Left lung (tissue), 10 donors: Measurements from ENCODE around the gene PCDHB3. TPM values are rescaled to one million over a fixed set of nuclear protein-coding genes. Genes with fewer than 3 reads are reported as not detected.
A peak's percentile ranks its signal among the peaks of the same experiment; 100 is the strongest.
"Not testable (repeated sequence)": the region's sequence is repeated elsewhere in the genome, so short reads cannot be mapped to it uniquely, and the experiment has no call there.

ENCODE experiments used
- ATAC-seq: fragments of 200-7000 bp; cut with Tn5 transposase; one replicate; pipeline ENCODE4 v1.9.1; 2020; ENCODE audit warnings: moderate library complexity
- DNase-seq, 4 donors: peaks; one replicate each; pipeline ENCODE4 v3.0.0-alpha.2; 2013 to 2020
- H3K27ac ChIP-seq, 2 donors: fragments of 200-600 bp; sonication (generic) in 1 of 2; one replicate each; pipeline versions ENCODE4 v1.5.0 to v1.8.0; 2020 to 2021
- H3K27me3 ChIP-seq, 2 donors: fragments of 200-600 bp; sonication (generic) in 1 of 2; one replicate each; pipeline versions ENCODE4 v1.5.0 to v1.8.0; 2020 to 2021
- H3K36me3 ChIP-seq, 2 donors: fragments of 200-600 bp; sonication (generic) in 1 of 2; one replicate each; pipeline versions ENCODE4 v1.5.0 to v1.8.0; 2020 to 2021
- H3K4me1 ChIP-seq, 2 donors: fragments of 200-600 bp; one replicate each; pipeline ENCODE4 v1.8.0; 2021
- H3K4me3 ChIP-seq, 2 donors: fragments of 200-600 bp; sonication (generic) in 1 of 2; one replicate each; pipeline versions ENCODE4 v1.5.0 to v1.8.0; 2020 to 2021; ENCODE audit warnings: mild to moderate bottlenecking in 1 of 2
- H3K9me3 ChIP-seq, 2 donors: fragments of 200-600 bp; sonication (generic) in 1 of 2; one replicate each; pipeline versions ENCODE4 v1.5.0 to v1.8.0; 2020 to 2021
- CTCF ChIP-seq, 2 donors: fragments of 200-600 bp; sonication (generic) in 1 of 2; IDR thresholded peaks; one replicate each; pipeline versions ENCODE4 v1.5.0 to v1.8.0; 2021; ENCODE audit warnings: antibody characterized with exemption in 2 of 2
- intact Hi-C, 2 donors: fragments of 100-400 bp; cut with DNase I; formaldehyde crosslinking; loops; one replicate each; pipeline versions ENCODE4 v1.11.2 to v1.14.2; 2022
- polyA plus RNA-seq, 6 donors: library from polyadenylated mRNA; unstranded; fragments of 120-200 nt; gene quantifications; one replicate each; pipeline ENCODE4 v1.2.1, GENCODE V29; 2013; ENCODE audit not compliant: insufficient read length in 6 of 6
- total RNA-seq, 2 donors: library from RNA; stranded (reverse); fragmentation: NEBNext Ultra II Directional; extraction: Animal tissue kit (Norgen Biotek cat#: 25700); gene quantifications; one replicate each; pipeline ENCODE4 v1.2.1, GENCODE V29; 2021
- donor health status: DM: no; HTN: yes; CAD: no.
- donor health status: DM: no; HTN: no; CAD: no.

The PCDHB3 gene
- total and polyA plus RNA-seq, 8 donors: 2.0 to 4.1 (median 3.2) TPM

GRCh38 chr5:141101059-141101458 lies 786 bp downstream of the PCDHB3 start:
- H3K27me3 ChIP-seq: peaks cover 0 to 40% of the 10 kb centered on the region in 2 donors
- H3K4me3 ChIP-seq: peak overlapping the region in 1 of 2 donors; percentile 8
- H3K27ac ChIP-seq: no peak overlapping the region
- H3K36me3 ChIP-seq: no peaks in the 10 kb centered on the region
- no peaks in the 10 kb centered on the region for H3K4me1 ChIP-seq
- DNase-seq (no peak), ATAC-seq (no peak)
- TF ChIP-seq CTCF (IDR thresholded peaks at IDR 0.05): no peak
- peaks cover 0 to 41% of the 10 kb centered on the region in 2 donors for H3K9me3 ChIP-seq
- intact Hi-C loops: no loop called here

DNA sequence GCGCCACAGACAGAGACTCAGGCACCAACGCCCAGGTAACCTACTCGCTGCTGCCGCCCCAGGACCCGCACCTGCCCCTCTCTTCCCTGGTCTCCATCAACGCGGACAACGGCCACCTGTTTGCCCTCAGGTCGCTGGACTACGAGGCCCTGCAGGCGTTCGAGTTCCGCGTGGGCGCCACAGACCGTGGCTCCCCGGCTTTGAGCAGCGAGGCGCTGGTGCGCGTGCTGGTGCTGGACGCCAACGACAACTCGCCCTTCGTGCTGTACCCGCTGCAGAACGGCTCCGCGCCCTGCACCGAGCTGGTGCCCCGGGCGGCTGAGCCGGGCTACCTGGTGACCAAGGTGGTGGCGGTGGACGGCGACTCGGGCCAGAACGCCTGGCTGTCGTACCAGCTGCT lies 1.8 kb downstream of the PCDHB3 start:
- H3K36me3 ChIP-seq, H3K4me1 ChIP-seq, ATAC-seq, H3K4me3 ChIP-seq, intact Hi-C loops, H3K27ac ChIP-seq: not testable (repeated sequence)
- H3K27me3 ChIP-seq: peaks cover 0 to 37% of the 10 kb centered on the region in 2 donors
- peak in 1 of 4 donors; percentile 31 for DNase-seq
- H3K9me3 ChIP-seq: peaks cover 0 to 38% of the 10 kb centered on the region in 2 donors

DNA sequence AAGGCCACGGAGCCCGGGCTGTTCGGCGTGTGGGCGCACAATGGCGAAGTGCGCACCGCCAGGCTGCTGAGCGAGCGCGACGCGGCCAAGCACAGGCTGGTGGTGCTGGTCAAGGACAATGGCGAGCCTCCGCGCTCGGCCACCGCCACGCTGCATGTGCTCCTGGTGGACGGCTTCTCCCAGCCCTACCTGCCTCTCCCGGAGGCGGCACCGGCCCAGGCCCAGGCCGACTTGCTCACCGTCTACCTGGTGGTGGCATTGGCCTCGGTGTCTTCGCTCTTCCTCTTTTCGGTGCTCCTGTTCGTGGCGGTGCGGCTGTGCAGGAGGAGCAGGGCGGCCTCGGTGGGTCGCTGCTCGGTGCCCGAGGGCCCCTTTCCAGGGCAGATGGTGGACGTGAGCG lies 2.2 kb downstream of the PCDHB3 start:
- H3K4me3 ChIP-seq, ATAC-seq, H3K4me1 ChIP-seq, H3K36me3 ChIP-seq, H3K27ac ChIP-seq, intact Hi-C loops: not testable (repeated sequence)
- peak in 1 of 4 donors; percentile 73 for DNase-seq
- peaks cover 0 to 33% of the 10 kb centered on the region in 2 donors for H3K27me3 ChIP-seq
- peaks cover 0 to 38% of the 10 kb centered on the region in 2 donors for H3K9me3 ChIP-seq

- H3K4me3 ChIP-seq: no peak overlapping the region
- intact Hi-C loops: no loop called here
- no peak overlapping the region for H3K27ac ChIP-seq
- ATAC-seq (no peak), DNase-seq (no peak)
- no peaks in the 10 kb centered on the region for H3K4me1 ChIP-seq
- H3K36me3 ChIP-seq: no peaks in the 10 kb centered on the region
- H3K9me3 ChIP-seq: peaks cover 0 to 54% of the 10 kb centered on the region in 2 donors
- no peak for TF ChIP-seq CTCF (IDR thresholded peaks at IDR 0.05)
- H3K27me3 ChIP-seq: peaks cover 0 to 17% of the 10 kb centered on the region in 2 donors
Measured at GRCh38 chr5:141105350-141105749, 5.1 kb downstream of the PCDHB3 start.

DNA sequence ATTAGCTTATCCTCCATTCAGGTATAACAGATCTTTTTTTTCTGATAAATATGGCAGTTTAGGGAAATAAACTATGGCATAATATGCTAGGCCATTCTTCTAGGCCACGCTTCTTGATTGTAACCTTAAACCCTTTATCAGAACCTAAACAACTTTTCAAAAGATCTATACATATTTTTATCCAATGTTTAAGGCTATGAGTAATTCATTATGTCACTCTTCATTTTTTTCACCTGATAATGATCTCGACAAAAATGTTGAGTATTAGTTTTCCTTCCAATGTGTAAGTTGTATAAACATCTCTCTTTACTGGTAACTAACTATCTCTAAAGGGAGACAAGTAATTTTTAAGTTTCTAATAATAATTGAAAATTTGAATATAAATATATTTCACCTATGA lies 19.0 kb downstream of the PCDHB3 start:
- no peak overlapping the region for H3K27ac ChIP-seq
- no peak for TF ChIP-seq CTCF (IDR thresholded peaks at IDR 0.05)
- intact Hi-C loops: no loop called here
- no peaks in the 10 kb centered on the region for H3K4me1 ChIP-seq
- no peaks in the 10 kb centered on the region for H3K36me3 ChIP-seq
- peaks cover 0 to 37% of the 10 kb centered on the region in 2 donors for H3K27me3 ChIP-seq
- H3K4me3 ChIP-seq: no peak overlapping the region
- no peak for DNase-seq
- peaks cover 0 to 59% of the 10 kb centered on the region in 2 donors for H3K9me3 ChIP-seq
- ATAC-seq: no peak

- Histone ChIP-seq H3K4me1 (no peaks in the 10 kb centered on the region), H3K9me3 (peaks cover 0 to 42% of the 10 kb centered on the region in 2 donors), H3K27ac (no peak within 1 kb of the TSS), H3K4me3 (peak within 1 kb of the TSS in 1 of 2 donors; percentile 11), H3K36me3 (no peaks in the 10 kb centered on the region), H3K27me3 (peaks cover 0 to 38% of the 10 kb centered on the region in 2 donors)
- intact Hi-C loops: no loop called here
- ATAC-seq (no peak), DNase-seq (peak in 1 of 4 donors; percentile 36)
- TF ChIP-seq CTCF (IDR thresholded peaks at IDR 0.05): no peak
Measured at GRCh38 chr5:141121563-141121962, 21.3 kb downstream of the PCDHB3 start, which contains the start of gene PCDHB4. Gene PCDHB4, plus strand, starts transcription at chr5:141121818. Its CDS starts 181 bp downstream, at chr5:141121999.
